ENCODE data around the gene PRIMA1. TPM values are rescaled to one million over a fixed set of nuclear protein-coding genes. Genes with fewer than 3 reads are reported as not detected.

The PRIMA1 gene
- total and polyA plus RNA-seq, 10 of the 15 experiments (the other 5 are each of a cell fraction or from before 2014, with no cell fraction given) = not detected

- 16% methylated on average over 10 of the region's 10 CpGs for WGBS (ENCODE audit: insufficient coverage, insufficient replicate concordance, low lambda C conversion rate, missing lambda C conversion rate)
- Histone ChIP-seq H3K79me2 (ENCODE audit: control insufficient read depth, insufficient read depth, low read length) (no peaks in the 10 kb centered on the region), H2AFZ (ENCODE audit: control insufficient read depth, low read depth, low read length) (no peak overlapping the region), H3K4me3 (no peak overlapping the region), H3K27ac (ENCODE audit: control insufficient read depth, insufficient read depth) (no peak overlapping the region), H4K20me1 (ENCODE audit: control insufficient read depth, insufficient read depth) (no peaks in the 10 kb centered on the region), H3K36me3 (ENCODE audit: control insufficient read depth in 2 of 2, insufficient read depth in 2 of 2, low read length in 1 of 2) (no peaks in the 10 kb centered on the region), H3K9me3 (replicated peaks; ENCODE audit: control insufficient read depth, insufficient read depth, low read length) (no peaks in the 10 kb centered on the region), H3K4me2 (ENCODE audit: control insufficient read depth, insufficient read depth) (no peak overlapping the region), H3K4me1 (ENCODE audit: control insufficient read depth, insufficient read depth, low read length) (no peaks in the 10 kb centered on the region), H3K9ac (ENCODE audit: control insufficient read depth, insufficient read depth, low read length) (no peak overlapping the region), H3K27me3 (replicated peaks in 1 of 2; ENCODE audit: control insufficient read depth in 2 of 2, insufficient read depth in 2 of 2, low read length in 1 of 2) (no peaks in the 10 kb centered on the region)
- TF ChIP-seq SMC3 (IDR thresholded peaks at IDR 0.05; ENCODE audit: borderline replicate concordance, low read length) (peak; percentile 16; the same call in 1 of the 2 replicates), STAT1 (conservative IDR thresholded peaks at IDR 0.05) (no peak), RAD21 (IDR thresholded peaks at IDR 0.05; ENCODE audit: insufficient read depth, low read depth, low read length) (peak; percentile 34; the same call in 1 of the 2 replicates), CTCF (IDR thresholded peaks at IDR 0.05 in 2 of 3, conservative IDR thresholded peaks at IDR 0.05 in 1 of 3; ENCODE audit: control insufficient read depth in 2 of 3, extremely low read depth in 1 of 3, insufficient read depth in 1 of 3, low read depth in 3 of 3, low read length in 3 of 3) (peak; percentile 31 to 54 (median 52); a peak in 5 of 6 replicates)
- in situ Hi-C loops (cut with MboI) (no loop called here), intact Hi-C loops (cut with micrococcal nuclease; ENCODE audit: unreplicated experiment) (no loop called here)
- RAD21 ChIA-PET (ENCODE audit: unreplicated experiment) = no interaction called here
- DNase-seq (ENCODE audit: low read depth, low spot score) (no peak), ATAC-seq (peak; percentile 73), FAIRE-seq (no peak)
- POLR2A ChIA-PET = no interaction called here
- CTCF ChIA-PET = interaction anchor here (0.6 kb wide), 1 partner anchor 18 kb away, joined by 3 read pairs; no protein-coding TSS in a partner anchor
- no TSS peak for BruUV-seq (replicated peaks)
- SMC1A ChIA-PET (ENCODE audit: uncharacterized antibody, unreplicated experiment) = no interaction called here
Measured at GRCh38 chr14:93736378-93737014, 51.8 kb downstream of the PRIMA1 start.

- Histone ChIP-seq H3K9ac (ENCODE audit: control insufficient read depth, insufficient read depth, low read length) (no peak overlapping the region), H3K27me3 (replicated peaks in 1 of 2; ENCODE audit: control insufficient read depth in 2 of 2, insufficient read depth in 2 of 2, low read length in 1 of 2) (no peaks in the 10 kb centered on the region), H3K4me3 (no peak overlapping the region), H3K27ac (ENCODE audit: control insufficient read depth, insufficient read depth) (no peak overlapping the region), H3K79me2 (ENCODE audit: control insufficient read depth, insufficient read depth, low read length) (no peaks in the 10 kb centered on the region), H2AFZ (ENCODE audit: control insufficient read depth, low read depth, low read length) (no peak overlapping the region), H3K4me1 (ENCODE audit: control insufficient read depth, insufficient read depth, low read length) (no peaks in the 10 kb centered on the region), H3K9me3 (replicated peaks; ENCODE audit: control insufficient read depth, insufficient read depth, low read length) (no peaks in the 10 kb centered on the region), H3K36me3 (ENCODE audit: control insufficient read depth in 2 of 2, insufficient read depth in 2 of 2, low read length in 1 of 2) (no peaks in the 10 kb centered on the region), H3K4me2 (ENCODE audit: control insufficient read depth, insufficient read depth) (no peak overlapping the region), H4K20me1 (ENCODE audit: control insufficient read depth, insufficient read depth) (no peaks in the 10 kb centered on the region)
- in situ Hi-C loops (cut with MboI) = no loop called here
- intact Hi-C loops (cut with micrococcal nuclease; ENCODE audit: unreplicated experiment) = no loop called here
- CTCF ChIA-PET = interaction anchor here (0.6 kb wide), 1 partner anchor 107 kb away, joined by 3 read pairs; no protein-coding TSS in a partner anchor
- DNase-seq (ENCODE audit: low read depth, low spot score) (no peak), FAIRE-seq (no peak), ATAC-seq (no peak)
- POLR2A ChIA-PET = no interaction called here
- SMC1A ChIA-PET (ENCODE audit: uncharacterized antibody, unreplicated experiment) = no interaction called here
- RAD21 ChIA-PET (ENCODE audit: unreplicated experiment) = no interaction called here
- WGBS (ENCODE audit: insufficient coverage, insufficient replicate concordance, low lambda C conversion rate, missing lambda C conversion rate) = 66% methylated on average over 12 of the region's 12 CpGs
- BruUV-seq (replicated peaks) = no TSS peak
- TF ChIP-seq MYB (IDR thresholded peaks at IDR 0.05; ENCODE audit: borderline replicate concordance, low read depth, low read length) (no peak), MEF2B (IDR thresholded peaks at IDR 0.05; ENCODE audit: partially characterized antibody, poor library complexity, severe bottlenecking) (no peak), FOXK2 (IDR thresholded peaks at IDR 0.05) (no peak), ZNF592 (IDR thresholded peaks at IDR 0.05) (no peak), ZNF384 (IDR thresholded peaks at IDR 0.05; ENCODE audit: borderline replicate concordance, low read depth, low read length) (no peak), JUNB (IDR thresholded peaks at IDR 0.05) (no peak), NRF1 (conservative IDR thresholded peaks at IDR 0.05; ENCODE audit: low read depth, low read length) (no peak)
Measured at GRCh38 chr14:93735206-93735605, 53.1 kb downstream of the PRIMA1 start.

Data from GM12878 (cell line).